Trophoblast cell (in vitro differentiated cells and primary cell): ENCODE results near the gene HOXC5.

ENCODE experiments used
- DNase-seq, 2 donors: peaks; one replicate each; pipeline ENCODE4 v3.0.0-alpha.2; 2016
- H2AFZ ChIP-seq: 2 replicates; pipeline ENCODE4 v1.6.1; 2013; ENCODE audit warnings: low read length, moderate library complexity, mild to moderate bottlenecking; ENCODE audit not compliant: insufficient read depth, poor library complexity
- H2AK5ac ChIP-seq: 2 replicates; pipeline ENCODE4 v1.6.1; 2013; ENCODE audit warnings: mild to moderate bottlenecking, low read length
- H2BK120ac ChIP-seq: 2 replicates; pipeline ENCODE4 v1.6.1; 2013; ENCODE audit warnings: low read length, mild to moderate bottlenecking, moderate library complexity; ENCODE audit not compliant: insufficient read depth, poor library complexity
- H2BK12ac ChIP-seq: 2 replicates; pipeline ENCODE4 v1.6.1; 2013; ENCODE audit warnings: mild to moderate bottlenecking, low read length, moderate library complexity
- H2BK5ac ChIP-seq: 2 replicates; pipeline ENCODE4 v1.6.1; 2013; ENCODE audit warnings: low read length, low read depth, moderate library complexity, mild to moderate bottlenecking; ENCODE audit not compliant: poor library complexity
- H3K14ac ChIP-seq: 2 replicates; pipeline ENCODE4 v1.6.1; 2013; ENCODE audit warnings: mild to moderate bottlenecking, low read length
- H3K18ac ChIP-seq: 2 replicates; pipeline ENCODE4 v1.6.1; 2013; ENCODE audit warnings: mild to moderate bottlenecking, low read length
- H3K23ac ChIP-seq: 2 replicates; pipeline ENCODE4 v1.6.1; 2013; ENCODE audit warnings: low read length
- H3K27ac ChIP-seq: 2 replicates; pipeline ENCODE4 v1.5.1; 2013; ENCODE audit warnings: low read depth, mild to moderate bottlenecking, inconsistent platforms, low read length, moderate library complexity
- H3K27me3 ChIP-seq: 2 replicates; pipeline ENCODE4 v1.6.1; 2013; ENCODE audit warnings: inconsistent platforms, mild to moderate bottlenecking, low read length, moderate library complexity; ENCODE audit not compliant: insufficient read depth
- H3K36me3 ChIP-seq, 2 experiments: 1 replicate in 1 of 2; 2 replicates in 1 of 2; pipeline ENCODE4 v1.6.1; 2013; ENCODE audit warnings: low read length in 2 of 2, mild to moderate bottlenecking in 2 of 2, moderate library complexity in 1 of 2; ENCODE audit not compliant: insufficient read depth in 2 of 2, control insufficient read depth in 1 of 2
- H3K4ac ChIP-seq: 2 replicates; pipeline ENCODE4 v1.6.1; 2013; ENCODE audit warnings: low read depth, mild to moderate bottlenecking, low read length, moderate library complexity
- H3K4me1 ChIP-seq, 2 experiments: 1 replicate in 1 of 2; 2 replicates in 1 of 2; pipeline ENCODE4 v1.6.1; 2013; ENCODE audit warnings: low read length in 2 of 2, mild to moderate bottlenecking in 2 of 2, moderate library complexity in 1 of 2; ENCODE audit not compliant: insufficient read depth in 2 of 2, control insufficient read depth in 1 of 2
- H3K4me2 ChIP-seq: 2 replicates; pipeline ENCODE4 v1.6.1; 2013; ENCODE audit warnings: inconsistent platforms, mild to moderate bottlenecking, low read length, moderate library complexity
- H3K4me3 ChIP-seq: 2 replicates; pipeline ENCODE4 v1.5.1; 2013; ENCODE audit warnings: mild to moderate bottlenecking, low read depth, low read length, inconsistent platforms
- H3K79me1 ChIP-seq: one replicate; pipeline ENCODE4 v1.6.1; 2013; ENCODE audit warnings: low read length
- H3K79me2 ChIP-seq: 2 replicates; pipeline ENCODE4 v1.6.1; 2013; ENCODE audit warnings: low read length, mild to moderate bottlenecking; ENCODE audit not compliant: control insufficient read depth, insufficient read depth, poor library complexity
- H3K9ac ChIP-seq: 2 replicates; pipeline ENCODE4 v1.6.1; 2013; ENCODE audit warnings: mild to moderate bottlenecking, low read length
- H3K9me3 ChIP-seq: 2 replicates; pipeline ENCODE4 v1.6.1; 2013; ENCODE audit warnings: low read depth, mild to moderate bottlenecking, control low read depth, inconsistent platforms, low read length; ENCODE audit not compliant: insufficient read depth
- H4K12ac ChIP-seq: 2 replicates; pipeline ENCODE4 v1.6.1; 2013; ENCODE audit warnings: low read depth, mild to moderate bottlenecking, low read length, moderate library complexity
- H4K8ac ChIP-seq: 2 replicates; pipeline ENCODE4 v1.6.1; 2013; ENCODE audit warnings: low read depth, mild to moderate bottlenecking, low read length, moderate library complexity
- H4K91ac ChIP-seq: one replicate; pipeline ENCODE4 v1.6.1; 2013; ENCODE audit warnings: low read depth, mild to moderate bottlenecking, low read length, moderate library complexity
- WGBS: extraction: QIAGEN DNeasy Blood & Tissue Kit; methylation state at CpG from one replicate; pipeline ENCODE4 v1.1.7; 2013; ENCODE audit warnings: missing lambda C conversion rate; ENCODE audit not compliant: insufficient read length, insufficient coverage; ENCODE audit errors: extremely low coverage; 5-methylcytosine and 5-hydroxymethylcytosine counted together

HOXC5 gene

GRCh38 chr12:54033106-54033979 lies 493 bp downstream of the HOXC5 start:
- Histone ChIP-seq H3K27ac (no peak overlapping the region), H2BK12ac (no peak overlapping the region), H2BK120ac (no peak overlapping the region), H2AFZ (no peak overlapping the region), H3K36me3 (no peaks in the 10 kb centered on the region), H4K12ac (no peak overlapping the region), H3K9me3 (peaks cover 6% of the 10 kb centered on the region), H3K79me2 (no peaks in the 10 kb centered on the region), H3K4me1 (peaks cover 4 to 9% of the 10 kb centered on the region in 2 experiments), H4K8ac (no peak overlapping the region), H3K27me3 (peaks cover 92% of the 10 kb centered on the region), H3K18ac (no peak overlapping the region), H3K4me3 (no peak overlapping the region), H3K4me2 (peak overlapping the region; percentile 37), H3K23ac (no peak overlapping the region), H3K14ac (no peak overlapping the region), H3K4ac (no peak overlapping the region), H4K91ac (no peak overlapping the region), H3K79me1 (no peaks in the 10 kb centered on the region), H2AK5ac (no peak overlapping the region), H3K9ac (no peak overlapping the region), H2BK5ac (no peak overlapping the region)
- WGBS = no CpG with 5 or more reads among the region's 61 CpGs
- peak in 1 of 2 donors; percentile 28 for DNase-seq

GRCh38 chr12:54033980-54034784 lies 1.3 kb downstream of the HOXC5 start:
- Histone ChIP-seq H3K18ac (no peak overlapping the region), H3K9ac (no peak overlapping the region), H3K4ac (no peak overlapping the region), H3K4me3 (no peak overlapping the region), H2AK5ac (no peak overlapping the region), H2AFZ (no peak overlapping the region), H2BK12ac (no peak overlapping the region), H4K91ac (no peak overlapping the region), H3K23ac (no peak overlapping the region), H4K12ac (no peak overlapping the region), H3K14ac (no peak overlapping the region), H3K36me3 (no peaks in the 10 kb centered on the region), H3K4me1 (peaks cover 3 to 9% of the 10 kb centered on the region in 2 experiments), H3K27ac (no peak overlapping the region), H2BK120ac (no peak overlapping the region), H3K9me3 (peaks cover 6% of the 10 kb centered on the region), H3K4me2 (no peak overlapping the region), H3K27me3 (peaks cover 92% of the 10 kb centered on the region), H4K8ac (no peak overlapping the region), H3K79me1 (no peaks in the 10 kb centered on the region), H3K79me2 (no peaks in the 10 kb centered on the region), H2BK5ac (no peak overlapping the region)
- WGBS = no CpG with 5 or more reads among the region's 57 CpGs
- DNase-seq = peak in 1 of 2 donors; percentile 41

- no peak for DNase-seq
- H3K14ac ChIP-seq = no peak overlapping the region
- no peaks in the 10 kb centered on the region for H3K79me1 ChIP-seq
- WGBS = no CpG with 5 or more reads among the region's 22 CpGs
- H2AK5ac ChIP-seq = no peak overlapping the region
- no peak overlapping the region for H4K12ac ChIP-seq
- H4K8ac ChIP-seq = no peak overlapping the region
- no peak overlapping the region for H2BK5ac ChIP-seq
- no peak overlapping the region for H3K4me2 ChIP-seq
- H3K9ac ChIP-seq = no peak overlapping the region
- H2BK12ac ChIP-seq = no peak overlapping the region
- H3K36me3 ChIP-seq = no peaks in the 10 kb centered on the region
- peaks cover 93% of the 10 kb centered on the region for H3K27me3 ChIP-seq
- H4K91ac ChIP-seq = no peak overlapping the region
- H2AFZ ChIP-seq = no peak overlapping the region
- no peak overlapping the region for H3K18ac ChIP-seq
- H3K79me2 ChIP-seq = no peaks in the 10 kb centered on the region
- peaks cover 6% of the 10 kb centered on the region for H3K9me3 ChIP-seq
- H3K27ac ChIP-seq = no peak overlapping the region
- H2BK120ac ChIP-seq = no peak overlapping the region
- no peak overlapping the region for H3K4me3 ChIP-seq
- H3K23ac ChIP-seq = no peak overlapping the region
- no peak overlapping the region for H3K4ac ChIP-seq
- peaks cover 3 to 9% of the 10 kb centered on the region in 2 experiments for H3K4me1 ChIP-seq
Observed at GRCh38 chr12:54034785-54035310, 2.0 kb downstream of the HOXC5 start.

GRCh38 chr12:54035568-54036264 lies 2.9 kb downstream of the HOXC5 start:
- no peaks in the 10 kb centered on the region for H3K36me3 ChIP-seq
- no peak overlapping the region for H2AFZ ChIP-seq
- no peak overlapping the region for H3K4me2 ChIP-seq
- no peaks in the 10 kb centered on the region for H3K79me1 ChIP-seq
- H2BK120ac ChIP-seq = no peak overlapping the region
- no peak overlapping the region for H3K18ac ChIP-seq
- WGBS = no CpG with 5 or more reads among the region's 6 CpGs
- peaks cover 3 to 9% of the 10 kb centered on the region in 2 experiments for H3K4me1 ChIP-seq
- H3K4me3 ChIP-seq = no peak overlapping the region
- peaks cover 10% of the 10 kb centered on the region for H3K9me3 ChIP-seq
- H3K14ac ChIP-seq = no peak overlapping the region
- no peak overlapping the region for H3K27ac ChIP-seq
- H3K23ac ChIP-seq = no peak overlapping the region
- no peak overlapping the region for H4K91ac ChIP-seq
- no peaks in the 10 kb centered on the region for H3K79me2 ChIP-seq
- H2AK5ac ChIP-seq = no peak overlapping the region
- H3K9ac ChIP-seq = no peak overlapping the region
- peaks cover 95% of the 10 kb centered on the region for H3K27me3 ChIP-seq
- DNase-seq = no peak
- H4K8ac ChIP-seq = no peak overlapping the region
- H3K4ac ChIP-seq = no peak overlapping the region
- no peak overlapping the region for H4K12ac ChIP-seq
- H2BK5ac ChIP-seq = no peak overlapping the region
- no peak overlapping the region for H2BK12ac ChIP-seq
